ENCODE data around the gene ZGPAT. TPM values are rescaled to one million over a fixed set of nuclear protein-coding genes. Genes with fewer than 3 reads are reported as not detected.
A peak's percentile ranks its signal among the peaks of the same experiment; 100 is the strongest.
"Not testable (repeated sequence)": the region's sequence is repeated elsewhere in the genome, so short reads cannot be mapped to it uniquely, and the experiment has no call there.

The ZGPAT gene
- total RNA-seq, 1 experiment from 2014 or later, result 29.2 TPM

DNA sequence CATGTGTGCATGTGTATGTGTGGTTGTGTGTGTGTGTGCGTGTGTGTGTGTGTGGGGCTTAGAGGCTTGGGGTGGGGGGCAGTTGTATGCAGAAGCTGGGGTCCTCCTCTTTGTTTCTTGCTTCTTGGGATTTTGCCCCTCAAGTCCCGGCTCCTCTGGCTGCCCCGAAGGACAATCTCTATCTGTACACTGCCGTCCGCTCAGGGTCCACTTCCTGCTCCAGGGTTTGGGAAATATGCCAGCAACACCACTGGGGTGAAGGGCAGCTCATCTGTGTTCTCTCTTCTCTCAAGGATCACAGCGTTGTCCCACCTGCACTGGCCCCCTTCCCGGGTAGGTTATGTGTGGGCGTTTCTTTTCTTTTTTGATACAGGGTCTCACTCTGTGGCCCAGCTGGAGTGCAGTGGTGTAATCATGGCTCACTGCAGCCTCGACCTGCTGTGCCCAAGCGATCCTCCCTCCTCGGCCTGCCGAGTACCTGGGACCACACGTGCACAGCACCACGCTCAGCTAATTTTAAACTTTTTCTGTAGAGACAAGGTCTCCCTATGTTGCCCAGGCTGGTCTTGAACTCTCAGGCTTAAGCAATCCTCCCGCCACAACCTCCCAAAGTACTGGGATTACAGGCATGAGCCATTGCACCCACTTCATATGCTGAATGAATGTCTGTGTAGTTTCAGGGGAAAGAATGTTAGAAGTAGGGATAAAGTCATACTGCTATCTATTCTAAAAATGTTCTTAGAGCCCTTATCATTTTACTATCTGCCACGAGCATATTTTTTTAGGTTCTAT, 57.4 kb downstream of the ZGPAT start:
- DNase-seq (ENCODE audit: low read depth), result no peak

DNA sequence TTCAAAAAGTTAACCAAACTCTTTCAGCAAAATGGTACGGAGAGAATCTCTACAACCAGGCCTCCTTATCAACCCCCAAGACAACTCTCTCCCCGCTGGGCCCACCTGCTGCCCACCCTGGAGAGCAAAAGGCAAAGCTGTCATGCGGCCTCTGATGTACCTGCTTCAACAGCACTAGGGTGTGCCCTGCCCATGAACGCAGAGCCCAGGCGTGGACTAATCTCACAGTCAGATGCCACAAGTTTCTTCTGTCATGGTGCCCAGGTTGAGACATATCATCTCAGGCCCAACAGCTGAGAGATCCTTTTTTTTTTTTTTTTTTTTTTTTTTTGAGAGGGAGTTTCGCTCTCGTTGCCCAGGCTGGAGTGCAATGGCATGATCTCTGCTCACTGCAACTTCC, 58.1 kb downstream of the ZGPAT start:
- DNase-seq (ENCODE audit: low read depth), result no peak

DNA sequence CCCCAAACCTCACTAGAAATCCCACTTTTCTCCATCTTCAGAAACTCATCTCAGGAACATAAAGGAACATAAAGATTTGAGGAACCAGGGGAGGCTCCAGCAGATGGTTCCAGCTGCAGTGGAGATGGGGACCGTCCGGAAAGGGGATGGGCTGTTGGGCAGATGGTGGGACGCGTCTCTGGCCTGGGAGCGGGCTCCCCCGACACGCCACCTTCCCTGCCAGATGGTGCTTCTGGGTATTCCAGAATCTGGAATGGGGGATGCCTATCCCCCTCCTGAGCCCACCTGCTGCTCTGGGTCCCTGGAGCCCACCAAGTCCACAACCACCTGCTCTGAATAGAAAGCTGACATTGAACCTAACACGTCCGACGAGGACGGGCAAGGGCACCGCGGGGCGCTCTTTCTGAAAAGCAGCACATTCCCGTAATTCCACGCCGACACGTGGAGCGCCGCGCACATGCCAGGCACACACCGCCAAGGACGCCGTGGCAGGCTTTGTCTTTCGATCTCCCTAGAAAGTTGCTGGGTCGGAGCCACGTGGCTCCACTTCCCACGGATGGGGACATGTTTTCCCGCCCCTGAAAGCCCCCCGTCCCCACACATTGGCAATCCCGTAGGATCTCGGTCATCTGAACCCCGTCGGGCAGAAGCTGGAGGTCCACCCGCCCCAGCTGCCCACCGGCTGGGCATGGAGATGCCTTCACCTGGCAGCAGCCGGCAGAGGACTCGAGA, 59.0 kb downstream of the ZGPAT start:
- DNase-seq (ENCODE audit: low read depth), result no peak

DNA sequence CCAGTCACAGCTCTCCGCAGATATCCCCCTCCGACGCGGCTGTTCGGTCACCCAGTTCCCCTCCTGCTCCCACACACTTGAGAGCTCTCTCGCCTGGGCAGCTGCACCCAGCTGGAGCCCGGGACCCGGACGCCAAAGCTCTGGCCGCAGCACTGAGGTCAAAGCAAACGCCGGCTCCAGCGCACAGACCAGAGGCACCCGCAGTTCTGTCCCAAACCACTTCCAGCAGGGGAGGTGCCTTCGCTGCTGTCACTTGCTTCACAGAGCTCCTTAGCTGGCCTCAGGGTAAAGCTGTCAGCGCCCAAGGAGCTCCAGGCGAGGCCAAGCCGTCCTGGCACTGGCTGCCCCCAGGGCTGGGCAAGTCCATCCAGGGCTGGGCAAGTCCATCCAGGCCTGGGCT, 59.6 kb downstream of the ZGPAT start:
- no peak for DNase-seq (ENCODE audit: low read depth)

DNA sequence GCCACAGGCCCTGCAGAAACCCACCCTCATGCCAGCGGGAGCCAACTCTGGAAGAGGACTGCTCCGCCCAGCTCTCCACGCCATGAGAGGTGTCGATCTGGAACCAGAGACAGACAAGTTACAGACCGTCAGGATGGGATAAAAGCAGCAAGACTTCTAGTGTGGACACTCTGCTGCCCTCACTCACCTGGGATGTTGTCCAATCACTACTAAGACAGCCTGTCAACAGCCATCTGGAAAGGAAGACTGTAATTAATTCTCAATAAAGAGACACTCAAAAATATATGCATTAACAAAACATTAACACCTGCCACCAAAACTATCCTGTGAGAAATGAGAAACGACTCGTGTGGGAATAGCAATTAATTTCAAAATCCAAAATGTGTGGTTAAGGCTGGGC, 60.0 kb downstream of the ZGPAT start:
- DNase-seq (ENCODE audit: low read depth), result no peak

DNA sequence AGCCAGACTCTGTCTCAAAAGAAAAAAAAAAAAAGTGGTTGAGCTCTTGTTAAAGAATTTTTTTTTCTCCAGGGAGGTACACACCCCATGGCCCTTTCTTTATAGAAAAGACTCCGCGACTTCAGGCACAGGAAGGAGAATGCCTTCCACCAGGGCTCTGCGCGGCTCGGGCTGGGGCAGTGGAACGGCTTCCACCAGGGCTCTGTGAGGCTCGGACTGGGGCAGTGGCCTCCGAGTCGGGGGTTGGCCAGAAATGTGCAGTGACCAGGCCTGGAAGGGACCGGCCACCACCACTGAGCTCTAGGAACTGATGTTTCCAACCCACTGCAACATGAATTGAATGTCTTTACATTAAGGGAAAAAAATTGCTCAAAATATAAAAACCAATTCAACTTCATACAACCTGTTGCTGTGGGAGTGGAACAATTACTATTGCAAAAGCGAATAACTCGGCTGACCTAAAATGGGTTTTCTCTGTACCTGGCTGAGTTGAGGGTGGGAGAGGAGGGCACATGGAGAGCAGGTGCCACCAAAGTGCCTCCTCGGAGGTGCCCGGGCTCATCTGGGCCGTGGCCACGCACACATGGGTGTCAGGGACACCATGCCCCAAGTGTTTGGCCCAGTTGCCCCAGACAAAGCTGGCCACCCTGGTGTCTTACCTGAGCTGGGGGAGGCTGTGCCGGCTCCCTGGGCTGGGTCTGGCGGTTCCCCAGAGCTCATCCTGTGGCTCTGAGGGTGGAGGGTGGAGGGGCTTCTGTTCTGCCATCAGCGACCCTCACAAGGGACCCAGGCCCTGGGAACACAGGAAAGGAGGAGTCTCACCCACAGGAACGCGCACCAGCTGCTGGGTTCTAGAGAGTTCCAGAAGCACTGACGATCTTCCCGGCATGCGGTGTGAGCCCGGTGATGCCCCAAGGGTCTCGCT, 61.0 kb downstream of the ZGPAT start:
- no peak for DNase-seq (ENCODE audit: low read depth)

DNA sequence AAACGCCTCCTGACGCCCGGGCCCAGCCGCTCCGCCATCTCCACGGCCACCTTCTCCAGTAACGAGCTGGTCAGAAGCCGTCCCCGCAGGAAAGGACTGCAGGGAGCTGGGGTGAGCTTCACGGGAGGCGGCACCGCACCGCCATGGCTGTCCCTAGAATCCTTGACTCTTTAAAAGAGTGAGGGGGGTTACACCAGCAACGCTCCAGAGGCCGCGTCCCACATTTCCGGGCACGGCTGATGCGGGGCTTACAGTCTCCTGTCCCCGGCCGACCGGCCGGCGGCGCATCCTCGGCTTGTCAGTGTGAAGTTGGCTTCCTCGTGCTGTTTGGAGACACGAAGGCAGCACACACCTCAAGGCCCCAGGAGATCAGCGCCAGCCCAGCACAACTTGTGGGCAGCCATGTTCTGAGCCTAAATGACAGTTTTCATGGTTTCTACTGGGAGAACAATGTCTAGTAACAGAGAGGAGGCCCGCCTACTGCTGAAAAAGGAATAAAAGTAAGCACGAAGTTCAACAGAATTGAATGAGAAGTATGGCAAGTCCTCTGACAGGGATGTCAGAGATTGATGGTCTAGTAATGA, 62.1 kb downstream of the ZGPAT start:
- DNase-seq (ENCODE audit: low read depth), result no peak

DNA sequence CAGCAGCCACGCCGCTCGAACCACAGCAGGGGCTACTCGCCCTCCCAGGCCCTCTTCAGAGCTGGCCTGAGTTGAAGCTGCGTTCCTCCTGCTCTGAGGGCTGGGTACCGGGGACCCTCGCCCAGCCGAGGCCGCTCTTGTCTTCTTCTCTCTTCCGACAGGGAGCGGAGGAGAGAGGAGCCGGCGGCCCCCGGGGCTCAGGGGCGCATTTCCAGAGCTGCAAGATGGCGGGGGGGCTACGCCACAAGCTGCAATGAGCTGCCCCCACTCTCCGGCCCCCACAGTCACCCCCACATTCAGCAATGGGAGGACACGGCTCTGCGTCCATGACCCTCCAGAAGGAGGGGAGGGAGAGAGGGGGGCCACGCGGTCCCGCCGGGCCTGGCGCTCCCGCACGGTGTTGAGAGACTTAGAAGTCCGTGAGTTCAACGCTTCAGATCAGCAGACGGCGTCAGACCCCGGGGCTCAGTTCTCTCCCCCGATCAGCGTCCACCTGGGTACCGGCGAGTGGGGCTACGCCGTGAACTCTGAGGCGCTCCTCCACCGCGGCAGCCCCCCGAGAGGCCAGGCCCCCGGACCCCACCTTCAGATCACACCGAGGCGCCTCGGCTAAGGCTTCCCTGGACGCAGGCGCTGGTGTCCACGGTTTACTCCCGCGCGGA, 63.3 kb downstream of the ZGPAT start:
- no peak for DNase-seq (ENCODE audit: low read depth)

DNA sequence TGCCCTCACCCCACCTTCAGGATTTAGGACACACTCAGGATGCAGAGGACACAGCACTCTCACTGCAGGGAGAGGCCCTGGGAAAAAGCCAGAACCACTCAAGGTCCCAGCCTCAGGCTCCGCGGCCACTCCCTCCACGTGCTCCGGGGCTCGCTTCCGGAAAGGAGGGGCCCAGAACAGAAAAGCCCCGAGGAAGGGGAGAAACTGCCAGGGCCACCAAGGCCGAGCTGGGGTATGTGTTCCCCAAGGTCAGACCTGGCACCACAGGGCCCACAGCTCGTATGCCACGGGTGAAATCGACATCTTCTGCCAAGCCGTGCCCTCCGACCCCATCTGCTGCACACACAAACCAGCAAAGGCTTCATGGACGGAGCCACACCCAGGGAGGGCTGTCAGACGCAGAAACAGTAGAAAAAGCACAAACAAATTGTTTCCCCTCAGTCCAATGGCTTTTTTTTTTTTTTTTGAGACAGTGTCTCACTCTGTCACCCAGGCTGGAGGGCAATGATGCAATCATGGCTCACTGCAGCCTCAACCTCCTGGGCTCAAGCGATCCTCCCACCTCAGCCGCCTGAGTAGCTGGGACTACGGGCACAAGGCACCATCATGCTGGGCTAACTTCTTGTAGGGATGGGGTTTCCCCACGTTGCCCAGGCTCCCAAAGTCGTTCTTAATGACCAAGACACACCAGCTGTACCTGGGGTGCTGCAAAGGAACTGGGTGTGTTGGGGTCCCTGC, 65.1 kb downstream of the ZGPAT start:
- no peak for DNase-seq (ENCODE audit: low read depth)

DNA sequence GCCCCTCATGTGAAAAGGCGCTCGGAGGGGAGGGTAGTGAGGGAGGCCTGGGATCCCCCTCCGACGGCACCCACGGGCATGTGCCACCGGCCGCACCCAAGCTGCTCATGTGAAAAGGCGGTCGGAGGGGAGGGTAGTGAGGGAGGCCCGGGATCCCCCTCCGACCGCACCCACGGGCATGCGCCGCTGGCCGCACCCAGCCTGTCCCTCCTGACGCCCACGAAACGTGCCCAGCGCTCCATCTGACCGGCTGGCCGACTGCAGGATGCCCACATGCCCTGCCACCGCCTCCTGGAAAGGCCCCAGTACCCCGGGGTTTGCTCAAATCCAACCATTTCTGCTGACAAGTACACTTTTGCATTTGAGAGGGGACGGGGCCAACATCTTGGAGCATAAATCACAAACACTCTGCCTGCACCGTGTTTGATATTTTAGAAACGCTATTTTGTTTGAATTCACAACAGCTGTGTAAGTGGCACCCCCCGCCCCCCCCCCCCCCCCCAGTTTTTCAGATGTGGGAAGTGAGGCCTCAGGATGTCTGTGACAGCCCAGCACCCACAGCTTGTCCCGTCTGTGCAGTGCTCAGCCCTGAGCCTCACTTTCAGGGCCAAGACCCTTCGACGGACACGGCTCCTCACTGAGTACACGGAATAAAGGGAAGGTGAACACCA, 65.9 kb downstream of the ZGPAT start:
- DNase-seq (ENCODE audit: low read depth), result no peak

DNA sequence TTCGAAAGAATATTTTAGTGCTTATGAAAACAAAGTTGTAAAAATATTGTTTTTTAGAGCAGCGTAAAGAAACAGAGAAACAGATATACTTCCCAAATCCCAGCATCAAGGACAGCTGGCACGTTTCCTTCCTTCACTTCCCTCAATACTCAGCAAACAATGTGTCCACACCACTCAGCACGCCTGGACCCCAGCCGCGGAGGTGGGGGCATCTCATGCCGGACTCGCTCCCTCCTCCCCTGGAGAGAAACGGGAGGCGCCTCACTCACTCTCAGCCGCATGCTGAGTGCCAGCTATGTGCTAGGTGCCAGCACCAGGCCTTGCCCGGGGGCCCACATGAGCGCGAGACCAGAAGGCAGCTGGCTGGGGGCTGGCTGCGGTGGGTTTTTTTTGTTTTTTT, 66.5 kb downstream of the ZGPAT start:
- DNase-seq (ENCODE audit: low read depth), result no peak

DNA sequence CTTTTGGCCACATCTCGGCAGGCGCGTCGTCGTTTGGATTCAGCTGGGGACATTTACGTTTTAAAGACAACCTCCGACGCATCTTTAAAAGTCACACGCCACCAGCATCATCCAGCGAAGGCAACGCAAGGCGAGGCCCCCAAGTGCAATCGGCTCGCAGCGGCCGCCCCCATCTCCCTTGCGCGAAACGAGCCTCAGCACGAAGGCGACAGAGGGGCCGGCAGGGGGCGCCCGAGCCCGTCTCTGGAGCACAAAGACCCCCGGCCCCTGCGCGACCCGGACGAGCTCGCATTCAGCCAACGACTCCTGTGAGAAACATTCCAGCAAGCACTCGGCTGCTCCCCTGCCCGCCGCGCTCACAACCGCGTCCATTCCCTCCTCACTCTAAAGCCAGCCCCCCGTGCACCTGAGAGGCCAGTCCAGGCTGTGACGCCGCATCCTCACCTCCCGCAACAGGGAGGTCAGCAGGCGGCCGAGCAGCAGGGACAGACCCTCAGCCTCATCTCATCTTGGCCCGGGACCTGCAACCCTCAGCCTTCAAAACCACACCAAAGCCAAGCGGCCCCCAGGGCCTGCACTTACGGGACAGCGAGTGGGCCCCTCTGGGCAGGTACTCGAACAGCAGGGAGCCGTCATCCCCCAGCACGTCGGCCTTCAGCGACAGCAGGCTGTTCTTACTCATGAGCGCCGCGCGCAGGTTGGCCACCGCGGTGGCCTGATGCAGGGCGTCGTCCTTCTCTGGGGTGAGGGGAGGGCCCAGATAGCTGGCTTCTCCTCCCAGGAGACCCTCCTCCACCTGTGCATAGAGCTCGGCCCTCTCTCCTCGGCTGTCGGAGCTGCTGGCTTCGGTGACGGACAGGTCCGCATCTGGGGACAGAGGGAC, 67.5 kb downstream of the ZGPAT start:
- peak; percentile 41 for DNase-seq (ENCODE audit: low read depth)

DNA sequence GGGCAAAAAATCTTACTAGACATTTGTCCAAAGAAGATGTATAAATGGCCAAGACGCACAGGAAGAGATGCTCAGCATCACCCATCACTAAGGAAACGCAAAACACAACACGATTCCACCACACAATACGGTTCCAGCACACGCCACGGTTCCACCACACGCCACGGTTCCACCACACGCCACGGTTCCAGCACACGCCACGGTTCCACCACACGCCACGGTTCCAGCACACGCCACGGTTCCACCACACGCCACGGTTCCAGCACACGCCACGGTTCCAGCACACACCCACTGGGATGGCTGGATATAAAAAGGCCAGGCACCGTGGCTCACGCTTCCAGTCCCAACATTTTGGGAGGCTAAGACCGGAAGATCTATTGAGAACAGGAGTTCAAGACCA, 69.0 kb downstream of the ZGPAT start:
- DNase-seq (ENCODE audit: low read depth), result not testable (repeated sequence)

DNA sequence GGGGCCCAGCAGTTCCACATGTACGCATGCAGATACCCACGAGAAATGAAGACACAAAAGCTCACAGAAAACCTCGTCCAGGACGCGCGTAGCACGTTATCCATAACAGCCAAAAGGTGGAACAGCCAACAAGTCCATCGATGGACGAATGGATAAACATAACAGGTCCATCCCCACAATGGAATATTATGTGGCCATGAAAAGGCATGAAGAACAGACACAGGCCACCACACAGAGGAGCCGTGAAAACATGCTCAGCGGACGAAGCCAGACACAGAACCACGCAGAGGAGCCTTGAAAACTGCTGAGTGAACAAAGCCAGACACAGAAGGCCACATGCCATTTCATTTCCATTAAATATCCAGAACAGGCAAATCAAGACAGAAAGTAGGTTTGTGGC, 69.8 kb downstream of the ZGPAT start:
- no peak for DNase-seq (ENCODE audit: low read depth)

DNA sequence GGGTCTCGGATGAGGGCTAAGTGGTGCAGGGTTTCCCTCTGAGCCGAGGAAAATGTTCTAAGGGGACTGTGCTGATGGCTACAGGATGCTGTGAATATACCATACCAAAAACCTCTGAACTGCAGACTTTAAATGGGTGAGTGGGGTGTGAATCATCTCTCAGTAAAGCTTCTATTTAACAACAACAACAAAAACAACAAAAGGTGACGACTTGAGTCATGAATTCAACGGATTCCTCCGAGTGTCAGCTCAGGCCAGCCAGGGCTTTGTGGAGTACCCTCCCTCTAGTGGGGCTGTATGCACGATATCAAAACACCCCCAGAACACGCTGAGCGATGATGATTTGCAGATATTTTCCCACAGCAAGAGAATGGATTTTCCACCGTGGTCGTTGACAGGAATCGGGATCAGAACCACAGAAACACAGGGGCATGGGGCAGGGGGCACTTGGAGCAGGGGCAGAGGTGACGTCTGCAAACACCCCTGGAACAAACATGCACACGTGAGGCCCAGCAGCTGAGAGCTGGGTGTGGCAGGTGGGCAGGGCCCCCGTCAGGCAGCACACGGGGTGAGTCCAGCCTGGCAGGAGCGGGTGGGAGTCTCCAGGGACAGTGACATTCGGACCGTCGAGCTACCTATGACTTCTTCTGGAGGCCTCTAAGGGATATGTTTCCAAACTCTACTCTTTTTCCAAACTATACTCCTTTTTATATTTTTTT, 70.4 kb downstream of the ZGPAT start:
- no peak for DNase-seq (ENCODE audit: low read depth)

DNA sequence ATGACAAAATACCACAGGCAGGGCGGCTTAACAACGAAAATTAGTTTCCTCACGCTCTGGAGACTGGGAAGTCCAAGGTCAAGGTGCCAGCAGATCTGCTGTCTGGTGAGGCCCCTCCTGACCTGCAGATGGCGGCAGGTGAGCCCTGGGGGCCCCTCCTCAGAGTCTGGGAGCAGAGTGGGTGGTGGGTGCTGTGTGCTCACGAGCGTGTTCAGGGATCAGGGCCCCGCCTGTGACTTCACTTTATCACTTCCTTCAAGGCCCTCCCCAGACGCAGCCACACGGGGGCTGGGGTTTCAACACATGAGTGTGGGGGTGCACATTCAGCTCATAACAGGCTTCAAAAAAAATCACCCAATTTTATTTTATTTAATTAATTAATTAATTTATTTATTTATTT, 71.0 kb downstream of the ZGPAT start:
- DNase-seq (ENCODE audit: low read depth), result no peak

DNA sequence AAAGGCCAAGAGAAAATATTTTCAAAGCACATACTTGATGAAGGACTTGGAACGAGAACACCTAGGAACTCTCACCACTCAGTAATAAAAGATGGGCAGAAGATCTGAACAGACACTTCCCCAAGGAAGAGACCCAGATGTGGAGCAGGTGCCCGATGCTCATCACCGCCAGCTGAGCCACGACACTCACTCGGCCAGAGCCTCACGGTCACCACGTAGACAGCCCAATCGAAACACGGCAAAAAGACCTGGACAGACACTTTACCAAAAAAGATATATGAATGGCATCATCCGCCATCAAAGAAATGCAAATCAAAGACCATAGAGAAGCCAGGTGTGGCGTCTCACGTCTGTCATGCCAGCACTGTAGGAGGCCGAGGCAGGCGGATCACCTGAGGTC, 73.3 kb downstream of the ZGPAT start:
- DNase-seq (ENCODE audit: low read depth), result no peak

DNA sequence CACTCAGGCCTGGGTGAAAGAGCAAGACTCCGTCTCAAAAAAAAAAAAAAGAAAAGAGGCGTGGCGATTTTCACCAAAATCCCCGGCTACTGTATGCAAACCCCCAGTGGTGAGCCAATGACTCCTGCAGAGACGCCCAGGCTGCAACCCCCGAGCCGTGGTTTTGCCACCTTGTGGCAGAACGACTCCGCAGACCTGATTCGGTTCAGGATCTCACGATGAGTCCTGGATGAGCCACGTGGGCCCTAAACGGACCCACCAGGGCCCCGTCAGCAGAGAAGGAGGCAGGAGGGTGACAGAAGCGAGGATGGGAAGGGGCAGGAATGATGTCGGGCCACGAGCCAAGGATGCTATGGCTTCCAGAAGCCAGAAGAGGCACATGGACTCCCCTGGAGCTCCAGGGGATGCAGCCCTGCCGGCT, 74.2 kb downstream of the ZGPAT start:
- DNase-seq (ENCODE audit: low read depth), result no peak
